HG03175 (cell line): ENCODE data around the gene CLEC3B.
"Not testable (repeated sequence)": the region's sequence is repeated elsewhere in the genome, so short reads cannot be mapped to it uniquely, and the experiment has no call there.

Source experiments
- ATAC-seq: cut with Tn5 transposase; IDR thresholded peaks from one replicate; pipeline ENCODE4 v1.9.1; 2021; ENCODE audit warnings: mild to moderate bottlenecking, moderate library complexity; ENCODE audit not compliant: unreplicated experiment

CLEC3B gene

GRCh38 chr3:45064512-45065372 is 38.6 kb downstream of the CLEC3B start:
- ATAC-seq: no peak

GRCh38 chr3:45065373-45065720 is 39.2 kb downstream of the CLEC3B start:
- no peak for ATAC-seq

GRCh38 chr3:45066109-45066801 is 40.2 kb downstream of the CLEC3B start:
- ATAC-seq: no peak

DNA sequence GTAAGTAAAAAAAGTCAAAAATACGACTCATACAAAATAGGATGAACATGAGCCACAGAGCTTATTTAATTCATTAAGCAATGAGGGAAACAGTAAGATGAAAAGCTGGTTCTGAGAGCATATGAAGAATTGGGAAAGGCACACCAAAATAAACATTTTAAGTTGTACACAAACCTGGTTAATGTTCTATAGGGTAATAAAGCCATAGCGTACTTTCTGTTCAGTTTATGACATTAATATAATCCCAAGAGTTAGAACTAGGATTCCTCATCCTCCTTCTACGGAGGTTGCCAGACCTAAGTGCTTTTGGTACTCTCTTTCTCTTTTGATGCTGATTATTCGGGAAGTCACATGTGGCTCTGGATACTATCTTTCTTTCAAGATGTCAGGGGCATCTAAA is 41.4 kb downstream of the CLEC3B start:
- no peak for ATAC-seq

DNA sequence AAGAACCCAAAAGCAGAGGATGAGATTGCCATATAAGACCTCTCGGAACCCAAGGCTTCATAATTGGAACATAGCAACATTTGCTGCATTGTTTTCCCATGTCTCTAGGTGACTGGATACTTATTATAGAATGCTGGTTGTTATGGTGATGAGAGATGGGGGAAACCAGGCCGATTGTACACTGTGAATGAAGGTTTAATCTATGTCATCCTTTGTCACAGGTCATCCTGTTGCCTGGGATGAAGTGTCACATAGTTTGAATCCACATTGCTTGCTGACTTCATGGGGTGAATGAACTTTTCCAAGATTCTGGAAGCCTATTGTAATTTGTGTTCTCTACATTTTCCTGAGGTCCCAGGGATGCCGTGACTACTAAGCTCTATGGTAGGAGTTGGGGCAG is 41.8 kb downstream of the CLEC3B start:
- ATAC-seq: no peak

- no peak for ATAC-seq
Observed at GRCh38 chr3:45071075-45071474, 45.0 kb downstream of the CLEC3B start.

- ATAC-seq: no peak
Observed at GRCh38 chr3:45075821-45076625, 49.9 kb downstream of the CLEC3B start.

DNA sequence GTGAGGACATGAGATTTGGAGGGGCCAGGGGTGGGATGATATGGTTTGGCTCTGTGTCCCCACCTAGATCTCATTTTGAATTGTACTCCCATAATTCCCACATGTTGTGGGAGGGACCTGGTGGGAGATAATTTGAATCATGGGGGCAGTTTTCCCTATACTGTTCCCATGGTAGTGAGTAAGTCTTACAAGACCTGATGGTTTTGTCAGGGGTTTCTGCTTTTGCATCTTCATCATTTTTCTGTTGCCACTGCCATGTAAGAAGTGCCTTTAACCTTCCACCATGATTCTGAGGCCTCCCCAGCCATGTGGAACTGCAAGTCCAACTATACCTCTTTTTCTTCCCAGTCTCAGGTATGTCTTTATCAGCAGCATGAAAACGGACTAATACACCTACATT is 52.2 kb downstream of the CLEC3B start:
- ATAC-seq: not testable (repeated sequence)

GRCh38 chr3:45078910-45079522 is 52.9 kb downstream of the CLEC3B start:
- ATAC-seq: no peak

DNA sequence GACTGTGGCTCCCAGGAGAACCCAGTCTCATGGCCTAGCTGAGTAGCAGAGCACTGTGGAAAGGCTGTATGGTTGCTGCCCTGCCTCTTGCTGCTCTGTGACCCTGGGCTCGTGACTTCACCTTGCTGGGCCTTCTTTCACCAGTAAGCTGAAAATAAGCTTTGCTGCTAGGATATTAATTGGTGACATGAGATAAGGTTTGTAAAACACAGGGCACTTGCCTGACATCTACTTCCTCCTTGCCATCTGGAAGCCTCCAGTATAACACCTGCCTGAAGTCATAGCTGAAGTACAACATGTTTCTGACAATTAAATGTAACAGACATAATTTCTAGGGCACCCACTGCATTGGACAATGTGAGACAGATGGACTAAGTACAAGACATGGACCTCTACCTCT is 53.6 kb downstream of the CLEC3B start:
- ATAC-seq: no peak

DNA sequence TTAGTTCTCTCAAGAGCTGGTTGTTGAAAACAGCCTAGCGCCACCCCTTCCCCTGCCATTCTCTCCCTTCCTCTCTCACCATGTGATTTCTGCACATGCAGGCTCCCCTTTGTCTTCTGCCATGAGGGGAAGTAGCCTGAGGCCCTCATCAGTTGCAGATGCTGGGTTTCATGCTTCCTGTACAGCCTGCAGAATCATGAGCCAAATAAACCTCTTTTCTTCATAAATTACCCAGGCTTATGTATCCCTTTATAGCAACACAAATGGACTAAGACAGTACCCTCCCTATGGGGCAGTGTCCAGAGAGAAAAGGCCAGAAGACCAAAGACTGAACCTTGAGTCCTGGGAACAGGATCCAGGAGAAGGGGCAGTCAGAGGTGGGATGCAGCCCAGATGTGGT is 54.7 kb downstream of the CLEC3B start:
- ATAC-seq: no peak

GRCh38 chr3:45081506-45082141 is 55.5 kb downstream of the CLEC3B start:
- ATAC-seq: no peak

DNA sequence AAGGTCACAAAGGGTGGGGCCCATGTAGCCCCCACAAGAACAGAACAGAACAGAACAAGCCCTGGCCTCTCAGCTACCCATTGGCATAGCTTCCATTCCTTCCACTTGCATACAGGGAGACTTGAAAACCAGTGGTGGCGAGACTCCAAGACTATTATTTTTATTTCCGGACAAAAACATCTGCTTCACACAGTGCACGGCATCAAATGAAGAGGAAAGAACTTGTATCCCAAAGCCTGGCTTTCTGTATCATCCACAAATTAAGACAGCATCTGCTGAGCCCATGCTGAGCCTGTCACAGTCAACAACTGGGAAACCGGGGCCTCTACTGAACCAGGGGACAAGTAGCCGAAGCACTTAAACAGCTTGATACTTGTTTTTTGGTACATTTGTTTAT is 56.0 kb downstream of the CLEC3B start:
- ATAC-seq: no peak

DNA sequence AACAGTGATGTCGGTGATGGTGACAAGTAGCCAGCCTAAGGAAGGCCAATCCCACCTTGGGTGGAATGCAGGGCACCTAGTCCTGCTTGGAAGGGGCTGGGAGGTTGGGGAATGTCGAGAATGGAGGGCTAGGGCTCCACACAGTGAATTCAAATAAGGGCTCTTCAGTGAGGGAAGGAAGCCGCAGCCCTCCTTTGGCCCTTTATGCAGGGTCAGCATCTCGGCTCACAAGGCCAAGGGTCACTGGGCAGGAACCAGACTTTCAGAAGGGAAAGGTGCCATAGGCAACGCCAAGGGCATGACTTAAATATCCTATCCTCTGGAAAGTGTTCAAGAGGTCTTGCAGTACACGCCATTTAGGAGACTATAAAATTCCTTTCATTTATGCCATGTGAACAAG is 56.9 kb downstream of the CLEC3B start:
- no peak for ATAC-seq

GRCh38 chr3:45084361-45084760 is 58.3 kb downstream of the CLEC3B start:
- ATAC-seq: no peak

DNA sequence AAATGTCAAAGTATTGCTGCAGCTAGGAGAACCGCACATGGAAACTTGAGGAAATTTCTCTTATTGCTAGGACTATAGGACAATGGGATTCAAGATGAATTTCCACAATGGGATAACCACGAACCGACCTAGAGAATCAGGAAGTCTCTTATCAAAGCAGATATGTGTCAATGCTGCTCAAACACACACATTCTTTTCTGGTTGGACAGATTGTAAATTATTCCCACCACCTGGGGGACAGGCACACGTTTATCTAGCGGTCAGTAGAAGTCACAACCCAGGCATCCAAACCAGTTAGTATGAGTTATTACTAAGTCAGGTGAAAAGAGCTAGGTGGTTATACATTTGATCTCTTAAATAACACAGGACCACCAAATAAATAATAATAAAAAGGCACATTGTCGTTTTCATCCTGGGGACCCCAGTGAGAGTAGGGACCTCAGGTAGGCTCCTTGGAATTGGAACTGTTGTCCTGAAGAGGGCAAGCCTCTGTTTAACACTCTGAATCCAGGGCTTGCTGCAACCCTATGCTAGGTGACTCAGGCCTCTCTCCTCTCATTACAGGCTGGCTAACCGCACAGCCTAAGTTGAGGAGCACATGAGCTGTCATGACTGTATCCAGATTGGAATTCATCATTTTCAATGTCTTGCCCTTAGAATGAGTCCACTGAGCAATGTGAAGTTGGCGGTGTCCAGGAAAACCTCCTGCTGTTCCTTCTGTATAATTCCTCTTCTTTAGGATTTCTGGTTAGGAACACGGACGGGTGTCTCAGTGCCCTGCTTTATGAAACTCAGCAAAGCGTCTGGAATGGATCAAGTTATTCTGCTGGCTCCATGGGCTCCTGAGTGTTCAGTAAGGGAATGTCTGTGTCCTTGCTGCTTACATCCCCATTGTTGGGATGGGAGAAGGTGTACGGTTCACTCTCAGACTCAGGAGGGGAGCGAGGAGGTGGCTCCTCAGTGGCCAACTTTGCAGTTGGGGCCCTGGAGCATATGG is 59.0 kb downstream of the CLEC3B start:
- no peak for ATAC-seq
